GM21825 (cell line): Measurements from ENCODE around the gene CDK1.
A peak's percentile ranks its signal among the peaks of the same experiment; 100 is the strongest.

Experiments
- ATAC-seq: cut with Tn5 transposase; IDR thresholded peaks from one replicate; pipeline ENCODE4 v1.9.1; 2021; ENCODE audit warnings: mild to moderate bottlenecking, moderate library complexity; ENCODE audit not compliant: unreplicated experiment

CDK1 gene

GRCh38 chr10:60777696-60778213, 523 bp upstream of the CDK1 start:
- ATAC-seq = peak; percentile 10

DNA sequence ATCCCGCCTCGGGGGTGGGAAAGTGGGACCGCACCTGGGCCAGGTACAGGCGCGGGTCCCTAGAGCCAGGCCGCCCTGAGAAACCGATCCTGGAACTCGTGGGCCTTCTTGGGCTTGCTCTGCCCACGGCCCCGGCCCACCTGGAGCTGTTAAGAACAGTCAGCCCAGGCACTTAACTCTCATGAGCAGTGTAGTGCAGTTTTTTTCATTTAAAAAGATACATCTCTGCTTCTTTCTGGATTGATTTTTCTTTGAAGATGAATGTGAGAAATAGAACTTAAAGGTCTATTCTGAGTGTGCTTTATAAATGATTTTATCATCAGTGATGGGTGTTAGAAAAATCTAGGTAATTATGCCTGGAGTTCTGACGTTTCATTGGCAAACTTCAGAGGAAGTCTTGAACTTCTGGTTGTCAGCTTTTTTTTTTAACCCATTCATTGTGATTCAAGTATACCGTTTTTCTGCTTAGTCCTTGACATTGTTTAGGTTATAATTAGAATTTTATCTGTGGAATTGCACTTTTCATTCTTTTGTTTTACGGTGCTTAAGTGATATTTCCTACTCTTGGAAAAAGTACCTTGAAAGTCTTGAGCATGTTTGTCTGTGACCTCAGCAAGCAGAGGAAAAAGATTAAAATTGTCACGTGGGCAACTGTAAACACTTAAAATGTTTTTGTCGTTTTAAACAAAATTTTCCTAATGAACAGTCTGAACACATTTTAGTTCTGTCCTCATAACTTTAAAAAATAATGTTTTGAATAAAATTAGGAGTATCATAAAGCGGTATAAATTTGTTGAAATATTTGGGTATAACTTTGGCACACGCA, 906 bp downstream of the CDK1 start:
- ATAC-seq = no peak

DNA sequence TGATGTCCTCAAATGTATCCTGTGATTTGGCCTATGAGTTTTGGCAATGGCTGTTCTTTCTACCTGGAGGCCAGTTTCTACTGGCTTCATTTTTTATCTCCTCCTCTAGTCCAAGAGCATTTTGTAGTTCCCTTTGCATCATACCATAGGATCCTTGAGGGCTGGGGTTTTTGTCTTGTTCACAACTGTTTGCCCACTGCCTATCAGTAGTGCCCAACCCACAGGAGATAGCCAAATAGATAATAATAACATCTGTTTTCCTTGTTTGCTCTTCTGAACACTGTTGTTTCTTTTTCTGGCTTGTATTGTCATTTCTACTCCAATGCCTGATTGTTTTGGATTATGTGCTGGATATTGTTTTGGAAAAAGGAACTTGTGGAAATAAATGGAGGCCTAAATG, 3.4 kb downstream of the CDK1 start:
- ATAC-seq = no peak

- ATAC-seq = no peak
These were observed 6.4 kb downstream of the CDK1 start for GRCh38 chr10:60784641-60785040.

- no peak for ATAC-seq
These were observed 10.3 kb downstream of the CDK1 start for GRCh38 chr10:60788544-60788943.

GRCh38 chr10:60789340-60789739, 11.1 kb downstream of the CDK1 start:
- ATAC-seq = no peak

GRCh38 chr10:60794953-60795352, 16.7 kb downstream of the CDK1 start:
- no peak for ATAC-seq

DNA sequence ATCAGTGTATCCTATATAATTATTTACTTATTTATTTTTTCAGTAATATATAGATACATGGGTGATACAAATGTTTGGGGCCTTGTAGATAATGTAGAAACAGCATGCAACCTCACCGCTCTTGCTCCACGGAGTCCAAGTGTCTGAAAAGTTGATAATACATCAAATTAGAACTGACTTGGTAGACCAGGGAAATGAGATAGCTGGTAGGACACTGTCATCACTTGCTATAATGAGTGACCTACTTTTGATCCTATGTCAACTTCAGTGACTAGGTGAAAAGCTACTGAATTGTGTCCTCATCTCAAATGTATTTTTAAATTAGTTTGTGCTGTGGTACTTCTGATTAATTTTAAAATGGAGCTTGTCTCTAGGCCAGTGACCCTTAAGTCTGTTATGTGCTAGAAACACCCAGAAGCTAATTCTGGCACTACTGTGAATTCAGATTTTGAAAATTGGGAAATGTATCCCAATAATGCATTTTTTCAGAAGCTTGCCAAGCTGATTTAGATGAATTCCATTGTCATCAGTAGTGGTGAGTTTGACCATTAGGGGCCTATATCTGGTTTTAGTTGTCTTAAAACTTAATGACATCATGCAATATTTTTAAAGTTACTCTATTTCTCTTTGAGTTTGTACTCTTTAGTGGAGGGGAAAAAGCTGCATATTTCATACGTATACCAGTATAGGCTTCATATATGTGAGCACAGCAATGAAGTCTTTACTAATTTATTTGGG, 17.4 kb downstream of the CDK1 start:
- ATAC-seq = no peak

DNA sequence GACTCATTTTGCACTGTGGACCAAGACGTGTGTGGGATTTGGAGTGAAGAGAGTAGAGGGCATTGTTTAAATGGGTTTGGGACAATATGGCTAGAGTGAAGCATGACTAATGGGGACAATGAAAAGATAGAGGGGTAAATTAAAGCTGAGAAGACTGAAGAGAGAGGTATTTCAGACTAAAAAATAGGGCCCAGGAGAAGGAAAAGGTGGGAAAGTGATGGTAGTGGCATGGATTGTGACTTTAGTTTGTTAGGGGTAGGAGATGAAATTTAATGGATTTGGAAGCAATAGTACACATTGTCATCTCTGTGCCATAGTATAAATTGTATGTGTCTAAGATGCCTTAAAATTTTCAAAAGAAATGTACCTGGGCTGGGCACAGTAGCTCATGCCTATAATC, 18.2 kb downstream of the CDK1 start:
- no peak for ATAC-seq

- ATAC-seq = no peak
These were observed 18.9 kb downstream of the CDK1 start for GRCh38 chr10:60797200-60797599.

DNA sequence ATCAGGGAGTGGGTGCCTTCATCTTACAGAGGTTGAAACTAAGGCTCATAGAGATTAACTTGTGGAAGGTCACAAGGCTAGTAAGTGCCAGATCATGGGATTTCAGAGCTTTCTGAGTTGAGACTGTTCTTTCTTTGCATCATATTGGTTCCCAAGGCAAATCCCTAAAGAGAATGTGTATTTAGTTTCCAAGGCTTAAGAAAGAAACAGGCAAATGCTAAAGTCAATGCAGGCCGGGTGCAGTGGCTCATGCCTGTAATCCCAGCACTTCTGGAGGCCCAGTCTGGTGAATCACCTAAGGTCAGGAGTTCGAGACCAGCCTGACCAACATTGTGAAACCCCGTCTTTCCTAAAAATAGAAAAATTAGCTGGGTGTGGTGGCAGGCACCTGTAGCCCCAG, 19.8 kb downstream of the CDK1 start:
- ATAC-seq = no peak

GRCh38 chr10:60798870-60799269, 20.6 kb downstream of the CDK1 start:
- ATAC-seq = no peak

- no peak for ATAC-seq
These were observed 21.8 kb downstream of the CDK1 start for GRCh38 chr10:60799971-60800650.

- ATAC-seq = no peak
These were observed 22.6 kb downstream of the CDK1 start for GRCh38 chr10:60800918-60801317.

GRCh38 chr10:60801522-60801921, 23.2 kb downstream of the CDK1 start:
- no peak for ATAC-seq

GRCh38 chr10:60803433-60803832, 25.2 kb downstream of the CDK1 start:
- no peak for ATAC-seq

DNA sequence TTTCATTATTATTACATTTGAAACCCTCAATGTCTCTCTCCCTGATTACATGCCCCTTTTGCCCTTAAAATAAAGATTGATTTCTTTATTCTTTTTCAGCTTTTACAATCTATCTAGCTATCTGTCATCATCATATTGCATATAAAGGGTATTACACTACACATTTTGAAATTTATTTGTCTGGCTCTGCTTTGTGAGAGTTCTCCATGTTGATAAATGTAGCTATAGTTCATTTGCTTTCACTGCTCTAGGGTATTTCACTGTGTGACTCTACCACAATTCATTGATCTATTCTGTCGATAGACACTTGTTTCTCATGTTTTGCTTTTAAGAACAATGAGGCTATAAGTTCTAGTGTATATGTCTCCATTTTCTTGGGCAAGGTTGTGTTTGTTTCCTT, 25.6 kb downstream of the CDK1 start:
- no peak for ATAC-seq

GRCh38 chr10:60806921-60807320, 28.6 kb downstream of the CDK1 start:
- ATAC-seq = no peak

DNA sequence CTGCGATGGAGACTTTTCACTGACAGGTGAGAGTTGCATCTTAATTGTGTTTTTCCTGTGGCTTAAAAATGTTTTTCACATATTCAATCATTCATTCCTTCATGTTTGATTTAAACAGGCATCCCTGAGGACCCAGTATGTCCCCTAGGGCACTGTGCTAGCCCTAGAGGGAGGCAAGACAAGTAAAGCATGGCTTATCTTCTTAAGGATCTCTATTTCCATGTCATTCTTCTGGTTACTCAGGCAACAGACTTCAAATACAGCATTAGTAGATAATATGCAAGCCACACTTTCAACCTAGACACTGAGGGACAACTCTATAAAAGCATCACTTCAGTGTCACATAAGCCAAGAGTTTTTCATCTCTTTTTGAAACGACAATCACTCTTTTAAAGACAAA, 29.2 kb downstream of the CDK1 start:
- no peak for ATAC-seq

DNA sequence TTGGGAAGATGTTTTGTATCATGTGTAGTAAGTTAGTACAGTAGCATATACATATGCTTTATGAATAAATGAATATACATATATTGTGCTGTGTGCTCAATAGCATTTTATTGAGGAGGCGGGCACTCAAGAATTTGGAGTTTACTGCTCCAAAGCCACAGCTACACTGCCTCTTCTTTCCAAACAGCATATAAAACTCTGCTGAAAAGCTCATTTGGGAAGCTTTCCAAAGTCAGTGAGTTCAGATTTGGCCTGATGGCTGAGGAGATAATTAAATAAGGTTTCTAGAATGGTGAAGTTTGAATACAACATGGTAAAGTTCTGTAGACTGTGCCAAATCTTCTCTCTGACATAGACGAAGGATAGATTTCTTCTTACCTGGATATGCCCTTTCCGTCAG, 29.8 kb downstream of the CDK1 start:
- ATAC-seq = no peak

DNA sequence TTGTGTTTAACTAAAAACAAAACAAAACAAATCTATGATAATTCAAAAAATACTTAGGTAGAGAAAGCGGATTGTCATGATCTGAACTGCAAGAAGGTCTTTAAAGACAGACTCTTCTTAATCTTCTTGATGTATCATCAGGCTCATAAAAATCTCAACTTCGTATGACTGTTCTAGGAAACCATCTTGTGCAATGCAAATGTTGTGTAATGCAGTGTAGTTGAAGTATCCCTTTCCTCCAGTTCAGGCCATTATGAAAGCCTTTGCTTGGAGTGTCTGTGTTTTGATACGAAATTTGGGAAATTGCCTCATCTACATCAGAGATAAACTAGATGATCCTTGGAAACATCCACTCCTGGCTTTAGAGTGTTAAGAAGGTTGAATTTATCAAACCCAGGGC, 30.9 kb downstream of the CDK1 start:
- ATAC-seq = no peak
